ENCODE data around the gene MEIS3.

The MEIS3 gene

DNA sequence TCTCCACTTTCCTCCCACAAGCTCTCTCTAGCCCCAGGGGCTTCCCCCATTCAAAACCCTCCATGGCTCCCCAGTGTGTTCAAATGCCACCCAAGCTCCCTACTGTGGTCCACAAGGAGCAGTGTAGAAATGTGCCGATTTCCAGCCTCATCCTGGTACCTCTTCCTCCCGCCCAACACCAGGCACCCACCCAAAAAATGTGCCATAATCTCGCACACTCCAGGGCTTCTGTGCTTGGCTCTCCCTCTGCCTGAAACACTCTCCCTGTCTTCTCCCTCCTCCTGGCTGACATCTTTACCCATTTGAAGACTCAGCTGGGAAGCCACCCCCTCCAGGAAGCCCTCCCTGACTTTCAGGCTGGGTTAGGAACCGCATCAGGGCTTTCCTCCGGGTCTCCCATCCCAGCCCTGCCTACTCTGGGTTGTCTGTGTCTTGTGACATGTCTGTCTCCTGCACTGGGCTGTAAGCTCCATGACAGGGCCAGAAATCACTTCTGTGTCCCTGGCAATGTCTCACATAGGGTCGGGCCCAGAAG, 16.6 kb upstream of the MEIS3 start:
- Histone ChIP-seq H3K27me3 (ENCODE audit: control insufficient read depth in 2 of 2, insufficient read depth in 2 of 2, low read length in 2 of 2) (peaks cover 8 to 12% of the 10 kb centered on the region in 2 donors), H3K4me1 (ENCODE audit: control insufficient read depth in 2 of 2, insufficient read depth in 2 of 2, low read length in 2 of 2) (no peaks in the 10 kb centered on the region), H3K27ac (ENCODE audit: low read depth in 2 of 2, low read length in 2 of 2) (no peak overlapping the region), H3K4me3 (ENCODE audit: low read length in 2 of 2) (no peak overlapping the region), H3K9ac (ENCODE audit: low read depth in 1 of 2, low read length in 2 of 2) (no peak overlapping the region), H3K9me3 (ENCODE audit: control insufficient read depth in 2 of 2, low read length in 2 of 2) (no peaks in the 10 kb centered on the region), H3K36me3 (ENCODE audit: control insufficient read depth in 2 of 2, insufficient read depth in 2 of 2, low read length in 2 of 2) (no peaks in the 10 kb centered on the region)

DNA sequence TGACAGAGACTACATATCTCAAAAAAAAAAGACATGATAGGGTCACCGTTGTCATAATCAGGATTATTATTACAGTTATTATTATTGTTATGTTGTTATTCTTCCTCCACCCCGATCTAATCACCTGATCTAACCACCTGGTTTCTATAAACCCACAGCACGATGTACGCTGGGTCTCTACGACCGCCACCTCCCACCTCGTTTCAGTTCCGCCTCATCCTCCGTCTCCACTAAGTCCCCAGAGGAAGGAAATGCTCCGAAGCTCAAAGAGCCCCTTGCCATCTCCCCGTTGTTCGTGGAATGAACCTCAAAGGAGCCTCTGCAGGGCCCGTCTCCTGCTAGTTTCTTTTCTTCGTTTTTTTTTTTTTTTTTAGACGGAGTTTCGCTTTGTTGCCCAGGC, 15.9 kb upstream of the MEIS3 start:
- H3K4me1 ChIP-seq (ENCODE audit: control insufficient read depth in 2 of 2, insufficient read depth in 2 of 2, low read length in 2 of 2), result peaks cover 2 to 3% of the 10 kb centered on the region in 2 donors
- H3K9me3 ChIP-seq (ENCODE audit: control insufficient read depth in 2 of 2, low read length in 2 of 2), result no peaks in the 10 kb centered on the region
- H3K36me3 ChIP-seq (ENCODE audit: control insufficient read depth in 2 of 2, insufficient read depth in 2 of 2, low read length in 2 of 2), result no peaks in the 10 kb centered on the region
- H3K27me3 ChIP-seq (ENCODE audit: control insufficient read depth in 2 of 2, insufficient read depth in 2 of 2, low read length in 2 of 2), result peaks cover 8 to 16% of the 10 kb centered on the region in 2 donors
- H3K27ac ChIP-seq (ENCODE audit: low read depth in 2 of 2, low read length in 2 of 2), result no peak overlapping the region
- H3K9ac ChIP-seq (ENCODE audit: low read depth in 1 of 2, low read length in 2 of 2), result no peak overlapping the region
- H3K4me3 ChIP-seq (ENCODE audit: low read length in 2 of 2), result no peak overlapping the region

DNA sequence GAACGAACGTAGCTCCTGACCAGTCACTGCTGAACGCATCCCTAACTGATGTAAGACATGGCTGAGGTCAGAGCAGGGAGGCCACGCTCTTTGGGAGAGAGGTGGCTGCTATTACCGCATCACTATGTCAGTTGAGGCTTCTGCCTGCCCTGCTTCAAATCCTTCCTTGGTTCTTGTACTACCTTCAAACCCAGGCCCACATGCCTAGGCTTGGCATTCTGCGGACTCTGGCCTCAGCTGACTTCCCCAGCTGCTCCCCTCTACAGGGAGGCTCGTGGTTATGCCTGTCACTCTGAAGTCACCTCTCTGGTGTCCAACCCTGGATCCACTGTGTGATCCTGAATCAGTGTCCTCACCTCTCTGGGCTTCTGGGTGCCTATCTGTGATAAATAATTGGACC, 14.8 kb upstream of the MEIS3 start:
- peaks cover 7% of the 10 kb centered on the region in 2 donors for H3K4me1 ChIP-seq (ENCODE audit: control insufficient read depth in 2 of 2, insufficient read depth in 2 of 2, low read length in 2 of 2)
- peaks cover 14 to 24% of the 10 kb centered on the region in 2 donors for H3K27me3 ChIP-seq (ENCODE audit: control insufficient read depth in 2 of 2, insufficient read depth in 2 of 2, low read length in 2 of 2)
- no peaks in the 10 kb centered on the region for H3K9me3 ChIP-seq (ENCODE audit: control insufficient read depth in 2 of 2, low read length in 2 of 2)
- H3K9ac ChIP-seq (ENCODE audit: low read depth in 1 of 2, low read length in 2 of 2), result no peak overlapping the region
- no peaks in the 10 kb centered on the region for H3K36me3 ChIP-seq (ENCODE audit: control insufficient read depth in 2 of 2, insufficient read depth in 2 of 2, low read length in 2 of 2)
- H3K27ac ChIP-seq (ENCODE audit: low read depth in 2 of 2, low read length in 2 of 2), result no peak overlapping the region
- no peak overlapping the region for H3K4me3 ChIP-seq (ENCODE audit: low read length in 2 of 2)

DNA sequence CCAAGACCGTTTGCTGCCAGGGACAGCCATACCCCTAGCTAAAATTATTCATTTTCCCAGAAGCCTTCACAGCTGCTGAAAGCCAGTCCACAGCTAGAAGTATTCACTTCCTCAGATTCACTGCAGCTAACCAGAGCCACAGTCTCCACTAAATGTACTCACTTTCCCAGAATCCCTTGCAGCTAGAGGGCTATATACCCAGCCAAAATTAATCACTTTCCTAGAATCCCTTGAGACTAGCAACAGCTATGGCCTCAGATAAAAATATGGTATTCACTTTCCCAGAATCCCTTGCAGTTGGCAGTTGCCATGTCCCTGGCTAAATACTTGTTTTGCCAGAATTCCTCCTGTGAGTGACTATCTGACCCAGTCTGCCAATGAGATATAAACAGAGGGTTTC, 13.8 kb upstream of the MEIS3 start:
- no peak overlapping the region for H3K4me3 ChIP-seq (ENCODE audit: low read length in 2 of 2)

GRCh38 chr19:47432499-47432898, 13.2 kb upstream of the MEIS3 start:
- H3K9ac ChIP-seq (ENCODE audit: low read depth in 1 of 2, low read length in 2 of 2), result no peak overlapping the region
- no peaks in the 10 kb centered on the region for H3K9me3 ChIP-seq (ENCODE audit: control insufficient read depth in 2 of 2, low read length in 2 of 2)

More for the DNA sequence above, 13.8 kb upstream of the MEIS3 start:
- Histone ChIP-seq H3K9me3 (ENCODE audit: control insufficient read depth in 2 of 2, low read length in 2 of 2) (no peaks in the 10 kb centered on the region), H3K27ac (ENCODE audit: low read depth in 2 of 2, low read length in 2 of 2) (no peak overlapping the region), H3K9ac (ENCODE audit: low read depth in 1 of 2, low read length in 2 of 2) (no peak overlapping the region), H3K4me1 (ENCODE audit: control insufficient read depth in 2 of 2, insufficient read depth in 2 of 2, low read length in 2 of 2) (peaks cover 7 to 11% of the 10 kb centered on the region in 2 donors), H3K27me3 (ENCODE audit: control insufficient read depth in 2 of 2, insufficient read depth in 2 of 2, low read length in 2 of 2) (peaks cover 17 to 28% of the 10 kb centered on the region in 2 donors), H3K36me3 (ENCODE audit: control insufficient read depth in 2 of 2, insufficient read depth in 2 of 2, low read length in 2 of 2) (no peaks in the 10 kb centered on the region)

GRCh38 chr19:47432091-47432490, 12.8 kb upstream of the MEIS3 start:
- Histone ChIP-seq H3K9ac (ENCODE audit: low read depth in 1 of 2, low read length in 2 of 2) (no peak overlapping the region), H3K27ac (ENCODE audit: low read depth in 2 of 2, low read length in 2 of 2) (no peak overlapping the region), H3K27me3 (ENCODE audit: control insufficient read depth in 2 of 2, insufficient read depth in 2 of 2, low read length in 2 of 2) (peaks cover 17 to 30% of the 10 kb centered on the region in 2 donors), H3K4me1 (ENCODE audit: control insufficient read depth in 2 of 2, insufficient read depth in 2 of 2, low read length in 2 of 2) (peaks cover 7 to 11% of the 10 kb centered on the region in 2 donors), H3K9me3 (ENCODE audit: control insufficient read depth in 2 of 2, low read length in 2 of 2) (no peaks in the 10 kb centered on the region), H3K36me3 (ENCODE audit: control insufficient read depth in 2 of 2, insufficient read depth in 2 of 2, low read length in 2 of 2) (no peaks in the 10 kb centered on the region), H3K4me3 (ENCODE audit: low read length in 2 of 2) (no peak overlapping the region)

More at GRCh38 chr19:47432499-47432898, 13.2 kb upstream of the MEIS3 start:
- no peak overlapping the region for H3K4me3 ChIP-seq (ENCODE audit: low read length in 2 of 2)
- peaks cover 7 to 11% of the 10 kb centered on the region in 2 donors for H3K4me1 ChIP-seq (ENCODE audit: control insufficient read depth in 2 of 2, insufficient read depth in 2 of 2, low read length in 2 of 2)
- H3K36me3 ChIP-seq (ENCODE audit: control insufficient read depth in 2 of 2, insufficient read depth in 2 of 2, low read length in 2 of 2), result no peaks in the 10 kb centered on the region
- peaks cover 17 to 30% of the 10 kb centered on the region in 2 donors for H3K27me3 ChIP-seq (ENCODE audit: control insufficient read depth in 2 of 2, insufficient read depth in 2 of 2, low read length in 2 of 2)
- no peak overlapping the region for H3K27ac ChIP-seq (ENCODE audit: low read depth in 2 of 2, low read length in 2 of 2)

DNA sequence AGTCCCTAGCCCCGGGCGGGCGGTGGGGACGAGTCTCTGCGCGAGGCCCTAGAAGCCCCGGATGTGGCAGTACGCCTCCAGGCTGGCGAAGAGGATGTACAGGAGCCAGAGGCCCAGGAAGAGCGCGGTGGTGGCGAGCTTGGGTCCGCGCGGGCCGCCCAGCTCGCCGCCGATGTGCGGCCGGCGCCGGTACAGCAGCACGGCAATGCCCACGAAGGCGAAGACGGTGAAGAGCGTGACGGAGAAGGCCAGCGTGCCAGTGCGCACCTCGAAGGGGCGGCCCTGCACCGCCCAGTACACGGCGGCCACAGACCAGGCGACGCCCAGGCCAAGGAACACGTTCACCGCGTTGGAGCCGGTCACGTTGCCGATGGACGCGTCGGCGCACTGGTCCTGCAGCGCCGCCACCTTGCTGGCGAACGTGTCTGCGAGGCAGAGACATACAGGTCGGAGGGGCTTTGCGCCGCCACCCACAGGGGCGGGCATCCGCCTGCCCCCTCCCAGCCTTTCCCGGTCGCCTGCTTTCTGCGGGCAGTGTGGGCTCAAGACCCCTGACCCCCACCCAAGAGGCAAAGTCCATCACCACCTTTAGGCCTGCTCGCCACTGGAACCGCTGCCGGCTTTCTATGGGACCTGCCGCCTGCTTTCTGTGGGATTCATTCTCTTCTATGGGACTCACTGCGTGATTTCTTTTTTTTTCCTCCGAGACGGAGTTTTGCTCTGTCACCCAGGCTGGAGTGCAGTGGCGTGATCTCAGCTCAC, 10.9 kb upstream of the MEIS3 start:
- no peak overlapping the region for H3K9ac ChIP-seq (ENCODE audit: low read depth in 1 of 2, low read length in 2 of 2)
- H3K4me3 ChIP-seq (ENCODE audit: low read length in 2 of 2), result peak overlapping the region in 1 of 2 donors; percentile 29

DNA sequence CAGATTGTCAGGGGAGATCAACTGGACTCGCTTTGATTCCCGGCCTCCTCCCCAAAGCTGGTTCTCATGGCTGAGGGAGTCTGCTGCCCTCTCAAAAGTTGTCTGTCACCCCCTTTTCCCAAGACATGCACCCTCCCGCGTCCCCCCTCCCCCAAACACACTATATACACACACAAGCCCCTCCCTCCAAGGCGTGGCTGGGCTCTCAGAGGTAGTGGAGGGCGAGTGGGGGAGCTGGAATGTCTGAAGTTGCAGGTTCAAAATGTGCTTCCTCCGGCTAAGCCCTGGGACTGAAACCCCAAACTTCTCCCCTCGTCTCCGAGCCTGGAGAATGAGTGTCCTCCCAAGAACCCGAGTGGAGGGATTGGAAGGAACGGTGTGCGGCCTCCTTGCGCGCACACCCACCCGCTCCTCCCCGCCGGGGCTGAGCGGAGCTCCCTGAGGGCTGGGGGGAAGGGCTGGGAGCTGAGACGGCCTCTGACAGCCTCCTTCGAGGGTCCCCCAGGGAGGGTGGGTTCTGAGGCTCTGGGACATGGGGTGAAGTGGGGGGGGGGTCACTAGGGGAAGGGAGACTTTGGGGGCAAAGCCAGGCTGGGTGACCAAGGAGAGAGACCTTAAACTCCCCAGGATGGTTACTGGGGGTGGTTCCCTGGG, 9.9 kb upstream of the MEIS3 start:
- Histone ChIP-seq H3K9me3 (ENCODE audit: control insufficient read depth in 2 of 2, low read length in 2 of 2) (no peaks in the 10 kb centered on the region), H3K36me3 (ENCODE audit: control insufficient read depth in 2 of 2, insufficient read depth in 2 of 2, low read length in 2 of 2) (no peaks in the 10 kb centered on the region), H3K4me1 (ENCODE audit: control insufficient read depth in 2 of 2, insufficient read depth in 2 of 2, low read length in 2 of 2) (peaks cover 7 to 11% of the 10 kb centered on the region in 2 donors), H3K27ac (ENCODE audit: low read depth in 2 of 2, low read length in 2 of 2) (no peak overlapping the region), H3K9ac (ENCODE audit: low read depth in 1 of 2, low read length in 2 of 2) (no peak overlapping the region), H3K27me3 (ENCODE audit: control insufficient read depth in 2 of 2, insufficient read depth in 2 of 2, low read length in 2 of 2) (peaks cover 17 to 36% of the 10 kb centered on the region in 2 donors), H3K4me3 (ENCODE audit: low read length in 2 of 2) (no peak overlapping the region)

More for the DNA sequence above, 10.9 kb upstream of the MEIS3 start:
- no peaks in the 10 kb centered on the region for H3K36me3 ChIP-seq (ENCODE audit: control insufficient read depth in 2 of 2, insufficient read depth in 2 of 2, low read length in 2 of 2)
- H3K27ac ChIP-seq (ENCODE audit: low read depth in 2 of 2, low read length in 2 of 2), result no peak overlapping the region
- peaks cover 17 to 34% of the 10 kb centered on the region in 2 donors for H3K27me3 ChIP-seq (ENCODE audit: control insufficient read depth in 2 of 2, insufficient read depth in 2 of 2, low read length in 2 of 2)
- peaks cover 7 to 11% of the 10 kb centered on the region in 2 donors for H3K4me1 ChIP-seq (ENCODE audit: control insufficient read depth in 2 of 2, insufficient read depth in 2 of 2, low read length in 2 of 2)
- H3K9me3 ChIP-seq (ENCODE audit: control insufficient read depth in 2 of 2, low read length in 2 of 2), result no peaks in the 10 kb centered on the region

DNA sequence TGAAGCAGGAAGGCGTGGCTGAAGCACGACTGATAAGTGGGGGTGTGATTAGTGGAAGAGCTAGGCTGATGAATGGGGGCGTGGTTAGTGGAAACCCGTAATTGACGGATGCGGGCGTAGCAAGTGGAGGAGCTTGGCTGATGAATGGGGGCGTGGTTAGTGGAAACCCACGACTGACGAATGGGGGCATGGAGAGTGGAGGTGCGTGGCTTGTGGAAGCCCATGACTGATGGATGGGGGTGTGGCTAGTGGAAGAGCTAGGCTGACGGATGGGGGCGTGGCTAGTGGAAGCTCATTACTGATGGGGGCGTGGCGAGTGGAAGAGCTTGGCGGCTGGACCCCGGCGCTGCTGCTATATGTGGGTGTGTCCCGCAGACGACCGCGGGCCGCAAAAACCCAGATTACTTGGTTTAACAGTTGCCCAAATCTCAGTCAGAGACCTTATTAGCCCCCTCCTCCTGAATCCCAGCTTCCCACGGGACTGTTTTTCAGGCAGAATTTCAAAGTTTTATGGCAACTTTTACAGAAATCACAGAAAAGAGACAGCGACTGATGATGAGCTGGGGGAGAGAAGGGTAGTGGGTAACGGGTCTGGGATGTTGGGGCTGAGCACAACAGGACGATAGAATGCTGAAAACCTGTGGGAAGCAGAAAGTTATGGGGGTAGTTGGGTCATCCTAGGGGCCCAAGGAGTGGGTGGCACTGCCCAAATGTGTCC, 9.0 kb upstream of the MEIS3 start:
- Histone ChIP-seq H3K27ac (ENCODE audit: low read depth in 2 of 2, low read length in 2 of 2) (no peak overlapping the region), H3K4me1 (ENCODE audit: control insufficient read depth in 2 of 2, insufficient read depth in 2 of 2, low read length in 2 of 2) (peaks cover 7 to 11% of the 10 kb centered on the region in 2 donors), H3K27me3 (ENCODE audit: control insufficient read depth in 2 of 2, insufficient read depth in 2 of 2, low read length in 2 of 2) (peaks cover 20 to 40% of the 10 kb centered on the region in 2 donors), H3K9me3 (ENCODE audit: control insufficient read depth in 2 of 2, low read length in 2 of 2) (no peaks in the 10 kb centered on the region), H3K9ac (ENCODE audit: low read depth in 1 of 2, low read length in 2 of 2) (no peak overlapping the region), H3K4me3 (ENCODE audit: low read length in 2 of 2) (peak overlapping the region in 1 of 2 donors; percentile 20), H3K36me3 (ENCODE audit: control insufficient read depth in 2 of 2, insufficient read depth in 2 of 2, low read length in 2 of 2) (no peaks in the 10 kb centered on the region)

All from mucosa of rectum (tissue), 2 donors.